IMR-90 (cell line): ENCODE measurements around the gene HIPK1. TPM values are rescaled to one million over a fixed set of nuclear protein-coding genes. Genes with fewer than 3 reads are reported as not detected.

ENCODE experiments used
- ATAC-seq: fragments of 200-7000 bp; cut with Tn5 transposase; 2 replicates; pipeline ENCODE4 v1.9.1; 2020; ENCODE audit warnings: low read depth, mild to moderate bottlenecking, moderate library complexity
- BruUV-seq: library from RNA; stranded (reverse); fragments of 400-500 nt; replicated peaks from 2 replicates; lab custom pipeline; 2021; lab: Mats Ljungman, UMichigan
- CTCF ChIA-PET: fragments of 300-600 bp; formaldehyde crosslinking; extraction: SDS; loops from one replicate; lab custom pipeline; 2021; ENCODE audit warnings: antibody characterized with exemption; lab: Yijun Ruan, JAX
- POLR2A ChIA-PET: fragments of 300-600 bp; sonication (Branson Sonifier 250); formaldehyde crosslinking; loops from one replicate; lab custom pipeline; 2022; ENCODE audit warnings: antibody characterized with exemption; ENCODE audit not compliant: unreplicated experiment; lab: Charles Lee
- DNase-seq: peaks from one replicate; pipeline ENCODE4 v3.0.0; 2013
- H2AFZ ChIP-seq: replicated peaks from 2 replicates; pipeline ENCODE3; 2013; ENCODE audit warnings: low read length, mild to moderate bottlenecking; ENCODE audit not compliant: poor library complexity
- H2AK5ac ChIP-seq: 2 replicates; pipeline ENCODE4 v1.6.1; 2013; ENCODE audit warnings: low read depth, low read length, inconsistent platforms
- H2AK9ac ChIP-seq: replicated peaks from 2 replicates; pipeline ENCODE3; 2013; ENCODE audit warnings: mild to moderate bottlenecking, low read depth, low read length, moderate library complexity; ENCODE audit not compliant: poor library complexity
- H2BK120ac ChIP-seq: 2 replicates; pipeline ENCODE4 v1.6.1; 2013; ENCODE audit warnings: low read depth, low read length, inconsistent platforms
- H2BK15ac ChIP-seq: 3 replicates; pipeline ENCODE4 v1.6.1; 2013; ENCODE audit warnings: low read depth, low read length, inconsistent platforms
- H2BK20ac ChIP-seq: 2 replicates; pipeline ENCODE4 v1.6.1; 2013; ENCODE audit warnings: low read depth, mild to moderate bottlenecking, inconsistent platforms, low read length, moderate library complexity
- H2BK5ac ChIP-seq: 2 replicates; pipeline ENCODE4 v1.6.1; 2013; ENCODE audit warnings: mild to moderate bottlenecking, low read depth, low read length, inconsistent platforms; ENCODE audit not compliant: poor library complexity, severe bottlenecking
- H3K14ac ChIP-seq: replicated peaks from 2 replicates; pipeline ENCODE4 v1.6.1; 2013; ENCODE audit warnings: low read depth, low read length, inconsistent platforms
- H3K18ac ChIP-seq: 2 replicates; pipeline ENCODE4 v1.6.1; 2013; ENCODE audit warnings: low read depth, low read length, control low read depth
- H3K23ac ChIP-seq: 2 replicates; pipeline ENCODE4 v1.6.1; 2013; ENCODE audit warnings: low read depth, low read length, inconsistent platforms
- H3K27ac ChIP-seq: 2 replicates; pipeline ENCODE4 v1.5.1; 2013; ENCODE audit warnings: mild to moderate bottlenecking, control low read depth, low read length; ENCODE audit not compliant: insufficient read depth
- H3K27me3 ChIP-seq: 2 replicates; pipeline ENCODE4 v1.6.1; 2013; ENCODE audit warnings: low read length; ENCODE audit not compliant: control insufficient read depth, insufficient read depth
- H3K36me3 ChIP-seq: 2 replicates; pipeline ENCODE4 v1.6.1; 2013; ENCODE audit warnings: low read length, mixed read lengths; ENCODE audit not compliant: control insufficient read depth, insufficient read depth
- H3K4ac ChIP-seq: 2 replicates; pipeline ENCODE4 v1.6.1; 2013; ENCODE audit warnings: low read depth, low read length, inconsistent platforms
- H3K4me1 ChIP-seq: 2 replicates; pipeline ENCODE4 v1.6.1; 2013; ENCODE audit warnings: low read length, mixed read lengths; ENCODE audit not compliant: control insufficient read depth, insufficient read depth
- H3K4me2 ChIP-seq: 2 replicates; pipeline ENCODE4 v1.6.1; 2013; ENCODE audit warnings: low read depth, mild to moderate bottlenecking, control low read depth, low read length, moderate library complexity
- H3K4me3 ChIP-seq: 2 replicates; pipeline ENCODE4 v1.5.1; 2013; ENCODE audit warnings: low read depth, mild to moderate bottlenecking, control low read depth, low read length, moderate library complexity; ENCODE audit not compliant: insufficient read depth
- H3K56ac ChIP-seq: 2 replicates; pipeline ENCODE4 v1.6.1; 2013; ENCODE audit warnings: low read length, inconsistent platforms; ENCODE audit not compliant: insufficient read depth; ENCODE audit errors: extremely low read depth
- H3K79me1 ChIP-seq, 2 experiments: 2 replicates each; pipeline ENCODE4 v1.6.1; 2013; ENCODE audit warnings: low read length in 2 of 2, inconsistent platforms in 1 of 2, low read depth in 1 of 2
- H3K9ac ChIP-seq: 2 replicates; pipeline ENCODE4 v1.6.1; 2013; ENCODE audit warnings: low read depth, low read length, control low read depth
- H3K9me1 ChIP-seq: 2 replicates; pipeline ENCODE4 v1.6.1; 2013; ENCODE audit warnings: low read length, inconsistent platforms; ENCODE audit not compliant: insufficient read depth
- H3K9me3 ChIP-seq: 2 replicates; pipeline ENCODE4 v1.6.1; 2013; ENCODE audit warnings: low read length; ENCODE audit not compliant: control insufficient read depth, insufficient read depth
- H4K20me1 ChIP-seq: 2 replicates; pipeline ENCODE4 v1.6.1; 2013; ENCODE audit warnings: low read length, inconsistent platforms; ENCODE audit not compliant: insufficient read depth
- H4K5ac ChIP-seq: 2 replicates; pipeline ENCODE4 v1.6.1; 2013; ENCODE audit warnings: mild to moderate bottlenecking, low read depth, low read length, control low read depth
- H4K8ac ChIP-seq, 2 experiments: 2 replicates each; pipeline ENCODE4 v1.6.1; 2013; ENCODE audit warnings: low read depth in 2 of 2, low read length in 2 of 2, control low read depth in 1 of 2, inconsistent platforms in 1 of 2
- H4K91ac ChIP-seq: 2 replicates; pipeline ENCODE4 v1.6.1; 2013; ENCODE audit warnings: low read depth, low read length, inconsistent platforms; ENCODE audit not compliant: insufficient read depth
- BHLHE40 ChIP-seq: fragments of 150-350 bp; IDR thresholded peaks from 2 replicates; pipeline ENCODE4 v1.6.1; 2016; ENCODE audit warnings: mild to moderate bottlenecking, low read depth, low read length
- CEBPB ChIP-seq: IDR thresholded peaks from 2 replicates; pipeline ENCODE4 v1.6.1; 2012; ENCODE audit warnings: low read depth, low read length, improper control_type of control experiment
- CHD1 ChIP-seq: IDR thresholded peaks from 2 replicates; pipeline ENCODE4 v1.6.1; 2012; ENCODE audit warnings: low read depth, low read length, improper control_type of control experiment
- CTCF ChIP-seq: conservative IDR thresholded peaks from 2 replicates; pipeline ENCODE4 v1.5.1; 2012; ENCODE audit warnings: mild to moderate bottlenecking, low read depth, low read length, improper control_type of control experiment
- ELK1 ChIP-seq: fragments of 150-350 bp; IDR thresholded peaks from 2 replicates; pipeline ENCODE4 v1.6.1; 2016; ENCODE audit warnings: low read depth, mild to moderate bottlenecking, low read length, moderate library complexity, borderline replicate concordance
- FOS ChIP-seq: fragments of 150-350 bp; IDR thresholded peaks from 2 replicates; pipeline ENCODE4 v1.6.1; 2016; ENCODE audit warnings: low read depth, low read length
- MAFK ChIP-seq: IDR thresholded peaks from 2 replicates; pipeline ENCODE4 v1.6.1; 2012; ENCODE audit warnings: low read depth, low read length, improper control_type of control experiment
- MAZ ChIP-seq: IDR thresholded peaks from 2 replicates; pipeline ENCODE4 v1.6.1; 2012; ENCODE audit warnings: low read depth, mild to moderate bottlenecking, low read length, improper control_type of control experiment, moderate library complexity, borderline replicate concordance
- MXI1 ChIP-seq: IDR thresholded peaks from 2 replicates; pipeline ENCODE4 v1.6.1; 2012; ENCODE audit warnings: low read depth, mild to moderate bottlenecking, low read length, moderate library complexity, borderline replicate concordance
- NFE2L2 ChIP-seq: fragments of 150-350 bp; IDR thresholded peaks from 2 replicates; pipeline ENCODE4 v1.6.1; 2016; ENCODE audit warnings: low read depth, mild to moderate bottlenecking, low read length
- POLR2A ChIP-seq: IDR thresholded peaks from 2 replicates; pipeline ENCODE4 v1.6.1; 2012; ENCODE audit warnings: mild to moderate bottlenecking, low read depth, low read length
- RAD21 ChIP-seq: IDR thresholded peaks from 2 replicates; pipeline ENCODE4 v1.6.1; 2012; ENCODE audit warnings: low read length, improper control_type of control experiment
- RCOR1 ChIP-seq: IDR thresholded peaks from 2 replicates; pipeline ENCODE4 v1.6.1; 2012; ENCODE audit warnings: mild to moderate bottlenecking, low read length, improper control_type of control experiment; ENCODE audit not compliant: insufficient replicate concordance
- RFX5 ChIP-seq: IDR thresholded peaks from 2 replicates; pipeline ENCODE4 v1.8.0; 2012; ENCODE audit warnings: low read depth, mild to moderate bottlenecking, low read length, moderate library complexity
- SMC3 ChIP-seq: fragments of 150-350 bp; IDR thresholded peaks from 2 replicates; pipeline ENCODE4 v1.6.1; 2016; ENCODE audit warnings: low read depth, mild to moderate bottlenecking, antibody characterized with exemption, low read length, moderate library complexity
- USF2 ChIP-seq: fragments of 150-350 bp; IDR thresholded peaks from 2 replicates; pipeline ENCODE4 v1.6.1; 2017; ENCODE audit warnings: mild to moderate bottlenecking, antibody characterized with exemption, low read length, low read depth
- whole genome bisulfite sequencing, 2 experiments: methylation state at CpG; one replicate each; pipeline versions ENCODE4 v1.1.5 to v1.1.7; 2013; ENCODE audit warnings: missing lambda C conversion rate in 2 of 2; ENCODE audit not compliant: insufficient read length in 1 of 2; ENCODE audit errors: extremely low coverage in 2 of 2; 5-methylcytosine and 5-hydroxymethylcytosine counted together
- dilution Hi-C: fragments of 300-500 bp; cut with HindIII; formaldehyde crosslinking; loops from one replicate; pipeline ENCODE4 v1.14.3; 2018; ENCODE audit warnings: low sequenced_read_pairs; ENCODE audit not compliant: unreplicated experiment
- in situ Hi-C: fragments of 300-500 bp; cut with MboI; formaldehyde crosslinking; loops from 3 replicates; pipeline ENCODE4 v1.14.3; 2019; ENCODE audit warnings: low sequenced_read_pairs, inconsistent platforms, mixed read lengths
- intact Hi-C: fragments of 100-400 bp; cut with micrococcal nuclease; formaldehyde crosslinking; loops from 2 replicates; pipeline ENCODE4 v1.10.0; 2022
- polyA plus RNA-seq, 3 experiments: library from polyadenylated mRNA; depleted of rRNA; stranded (reverse); fragments of >200 nt; gene quantifications; 2 replicates each; pipeline ENCODE4 v1.2.3, GENCODE V29; 2012; ENCODE audit warnings: low replicate concordance in 1 of 3
- total RNA-seq: library from RNA; depleted of rRNA; stranded (reverse); fragments of >200 nt; gene quantifications from 2 replicates; pipeline ENCODE4 v1.2.3, GENCODE V29; 2012

Gene HIPK1
- total and polyA plus RNA-seq, 2 of the 4 experiments (the other 2 are of a cell fraction) = 15.3 to 33.9 TPM

GRCh38 chr1:113993072-113993471 is 63.9 kb downstream of the HIPK1 start:
- POLR2A ChIA-PET = no interaction called here
- dilution Hi-C loops = no loop called here

More at GRCh38 chr1:113993072-113993471, 63.9 kb downstream of the HIPK1 start:
- no peak overlapping the region for H3K14ac ChIP-seq
- H2AK9ac ChIP-seq = no peak overlapping the region
- H2BK120ac ChIP-seq = no peak overlapping the region
- H3K9ac ChIP-seq = no peak overlapping the region
- H4K8ac ChIP-seq = no peak overlapping the region
- H3K9me1 ChIP-seq = no peaks in the 10 kb centered on the region; the same call in 1 of the 2 replicates
- peak overlapping the region; percentile 17 for H2AFZ ChIP-seq
- CTCF ChIA-PET = no interaction called here
- no peak overlapping the region for H2BK15ac ChIP-seq
- peaks cover 10% of the 10 kb centered on the region for H3K9me3 ChIP-seq
- no peak overlapping the region for H3K4ac ChIP-seq
- no peaks in the 10 kb centered on the region for H4K20me1 ChIP-seq
- in situ Hi-C loops (no loop called here), intact Hi-C loops (no loop called here)
- no peaks in the 10 kb centered on the region for H3K79me1 ChIP-seq
- no peak overlapping the region for H3K18ac ChIP-seq
- no peak overlapping the region for H3K4me2 ChIP-seq
- no peak overlapping the region for H3K27ac ChIP-seq
- no TSS peak for BruUV-seq
- no CpG with 5 or more reads among the region's 5 CpGs for WGBS, 2 experiments
- H2AK5ac ChIP-seq = no peak overlapping the region
- no peak overlapping the region for H2BK5ac ChIP-seq
- ATAC-seq = no peak
- H2BK20ac ChIP-seq = no peak overlapping the region
- H3K27me3 ChIP-seq = peaks cover 2% of the 10 kb centered on the region
- H3K4me3 ChIP-seq = no peak overlapping the region
- no peaks in the 10 kb centered on the region for H3K4me1 ChIP-seq
- H3K23ac ChIP-seq = no peak overlapping the region
- TF ChIP-seq RCOR1 = no peak
- no peak for TF ChIP-seq MAZ
- no peak for TF ChIP-seq MAFK
- TF ChIP-seq CTCF = no peak
- TF ChIP-seq RFX5 = no peak
- no peak for TF ChIP-seq RAD21
- TF ChIP-seq ELK1 = no peak
- no peak for TF ChIP-seq CHD1
- TF ChIP-seq POLR2A = no peak
- no peak for TF ChIP-seq FOS
- TF ChIP-seq MXI1 = no peak
- TF ChIP-seq NFE2L2 = no peak
- TF ChIP-seq SMC3 = no peak
- no peak for TF ChIP-seq CEBPB
- TF ChIP-seq BHLHE40 = no peak
- no peak for TF ChIP-seq USF2
- H4K5ac ChIP-seq = no peak overlapping the region
- H4K91ac ChIP-seq = no peak overlapping the region
- no peak overlapping the region for H3K56ac ChIP-seq
- no peak for DNase-seq
- no peaks in the 10 kb centered on the region for H3K36me3 ChIP-seq
